Measurements from ENCODE around the gene ZNF580.

ZNF580 gene

DNA sequence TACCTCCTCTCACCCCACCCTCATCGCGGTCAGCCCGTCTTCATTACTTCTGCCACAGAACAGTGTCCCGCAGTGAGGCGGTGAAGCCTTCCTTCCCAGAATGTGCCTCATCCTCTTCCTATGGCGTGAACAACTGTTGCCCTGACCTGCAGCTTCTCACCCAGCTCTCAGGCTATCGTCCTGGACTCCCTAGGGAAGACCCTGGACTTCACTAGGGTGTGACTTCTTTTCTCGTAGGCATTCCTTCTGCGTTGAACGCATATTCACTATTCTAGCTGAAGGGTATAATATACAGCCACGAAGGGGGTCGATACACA is 34.4 kb upstream of the ZNF580 start:
- DNase-seq (ENCODE audit: low read depth), result no peak

GRCh38 chr19:55606817-55607216 is 34.0 kb upstream of the ZNF580 start:
- no peak for DNase-seq (ENCODE audit: low read depth)

DNA sequence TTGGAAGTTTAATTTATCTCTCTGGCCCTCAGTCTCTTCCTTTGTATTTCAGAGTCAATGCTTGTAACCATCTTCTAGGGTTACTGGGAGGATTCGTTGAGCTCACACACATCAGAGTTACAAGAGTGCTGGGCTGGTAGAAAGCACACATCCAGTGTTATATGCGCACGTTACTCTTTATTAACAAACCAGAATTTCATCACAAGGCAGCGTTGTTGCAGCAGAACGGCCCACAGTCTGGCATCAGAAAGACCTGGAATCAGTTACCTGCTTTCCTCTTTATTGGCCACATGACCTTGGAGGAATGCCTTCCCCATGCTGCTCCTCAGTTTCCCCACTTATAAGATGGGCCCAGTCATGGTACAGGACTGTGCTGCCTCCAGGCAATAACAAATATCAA is 31.5 kb upstream of the ZNF580 start:
- DNase-seq (ENCODE audit: low read depth), result no peak

GRCh38 chr19:55611300-55611982 is 29.4 kb upstream of the ZNF580 start:
- no peak for DNase-seq (ENCODE audit: low read depth)

- DNase-seq (ENCODE audit: low read depth), result no peak
These were observed 28.7 kb upstream of the ZNF580 start for GRCh38 chr19:55611983-55612645.

DNA sequence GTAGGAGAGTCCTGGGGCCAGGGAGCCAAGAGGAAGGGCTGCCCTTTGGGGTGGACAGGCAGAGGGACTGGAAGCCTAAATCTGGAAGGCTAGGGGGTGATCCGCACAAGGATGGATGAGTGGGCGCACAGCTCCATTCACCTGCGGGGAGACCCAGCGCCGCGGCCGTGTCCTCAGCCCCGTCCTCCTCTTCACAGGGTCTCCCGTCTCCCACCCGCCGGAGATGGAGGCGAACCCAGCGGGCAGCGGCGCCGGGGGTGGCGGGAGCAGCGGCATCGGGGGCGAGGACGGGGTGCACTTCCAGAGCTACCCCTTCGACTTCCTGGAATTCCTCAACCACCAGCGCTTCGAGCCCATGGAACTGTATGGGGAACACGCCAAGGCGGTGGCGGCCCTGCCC is 27.4 kb upstream of the ZNF580 start:
- DNase-seq (ENCODE audit: low read depth), result no peak

DNA sequence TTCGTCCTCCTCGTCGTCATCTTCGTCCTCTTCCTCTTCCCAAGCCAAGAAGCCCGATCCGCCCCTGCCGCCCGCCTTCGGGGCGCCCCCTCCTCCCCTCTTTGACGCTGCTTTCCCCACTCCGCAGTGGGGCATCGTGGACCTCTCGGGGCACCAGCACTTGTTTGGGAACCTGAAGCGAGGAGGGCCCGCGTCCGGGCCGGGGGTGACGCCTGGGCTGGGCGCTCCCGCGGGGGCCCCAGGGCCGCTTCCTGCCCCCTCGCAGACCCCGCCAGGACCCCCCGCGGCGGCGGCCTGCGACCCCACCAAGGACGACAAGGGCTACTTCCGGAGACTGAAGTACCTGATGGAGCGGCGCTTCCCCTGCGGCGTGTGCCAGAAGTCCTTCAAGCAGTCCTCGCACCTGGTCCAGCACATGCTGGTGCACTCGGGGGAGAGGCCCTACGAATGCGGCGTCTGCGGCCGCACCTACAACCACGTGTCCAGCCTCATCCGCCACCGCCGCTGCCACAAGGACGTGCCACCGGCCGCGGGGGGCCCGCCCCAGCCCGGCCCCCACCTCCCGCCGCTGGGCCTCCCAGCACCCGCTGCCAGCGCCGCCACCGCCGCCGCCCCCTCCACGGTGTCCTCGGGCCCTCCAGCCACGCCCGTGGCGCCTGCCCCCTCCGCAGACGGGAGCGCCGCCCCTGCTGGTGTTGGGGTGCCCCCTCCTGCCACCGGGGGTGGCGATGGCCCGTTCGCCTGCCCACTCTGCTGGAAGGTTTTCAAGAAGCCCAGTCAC is 26.7 kb upstream of the ZNF580 start:
- no peak for DNase-seq (ENCODE audit: low read depth)

GRCh38 chr19:55614711-55615542 is 25.9 kb upstream of the ZNF580 start:
- DNase-seq (ENCODE audit: low read depth), result no peak

- DNase-seq (ENCODE audit: low read depth), result no peak
These were observed 25.0 kb upstream of the ZNF580 start for GRCh38 chr19:55615543-55616394.

GRCh38 chr19:55616395-55616875 is 24.4 kb upstream of the ZNF580 start:
- no peak for DNase-seq (ENCODE audit: low read depth)

GRCh38 chr19:55617426-55617825 is 23.4 kb upstream of the ZNF580 start:
- DNase-seq (ENCODE audit: low read depth), result no peak

GRCh38 chr19:55618426-55618825 is 22.4 kb upstream of the ZNF580 start:
- no peak for DNase-seq (ENCODE audit: low read depth)

- no peak for DNase-seq (ENCODE audit: low read depth)
These were observed 21.5 kb upstream of the ZNF580 start for GRCh38 chr19:55619286-55619685.

GRCh38 chr19:55620410-55621204 is 20.2 kb upstream of the ZNF580 start:
- DNase-seq (ENCODE audit: low read depth), result no peak

- DNase-seq (ENCODE audit: low read depth), result no peak
These were observed 19.6 kb upstream of the ZNF580 start for GRCh38 chr19:55621205-55621672.

DNA sequence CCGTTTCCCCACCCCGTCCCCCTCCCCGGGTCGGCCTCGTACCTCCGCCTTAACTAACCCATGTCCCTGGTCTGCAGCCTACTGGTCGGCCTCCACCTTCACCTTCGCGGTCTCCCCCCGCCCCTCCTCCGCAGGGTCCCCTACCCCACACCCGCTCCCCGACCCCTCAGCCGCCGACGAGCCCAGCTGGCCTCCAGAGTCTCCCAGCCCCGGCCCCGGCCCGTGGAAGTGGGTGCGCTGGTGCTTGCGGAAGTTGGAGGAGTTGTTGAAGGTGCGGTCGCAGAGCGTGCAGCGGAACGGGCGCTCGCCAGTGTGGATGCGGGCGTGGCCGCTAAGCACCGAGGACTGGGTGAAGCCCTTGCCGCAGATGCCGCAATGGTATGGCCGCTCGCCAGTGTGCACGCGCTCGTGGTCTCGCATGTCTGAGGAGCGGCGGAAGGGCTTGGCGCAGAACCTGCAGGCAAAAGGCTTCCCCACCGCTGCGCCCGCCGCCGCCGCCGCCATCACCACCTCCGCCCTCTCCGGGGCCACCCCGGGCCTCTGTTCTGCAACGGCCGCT is 19.1 kb upstream of the ZNF580 start:
- no peak for DNase-seq (ENCODE audit: low read depth)

DNA sequence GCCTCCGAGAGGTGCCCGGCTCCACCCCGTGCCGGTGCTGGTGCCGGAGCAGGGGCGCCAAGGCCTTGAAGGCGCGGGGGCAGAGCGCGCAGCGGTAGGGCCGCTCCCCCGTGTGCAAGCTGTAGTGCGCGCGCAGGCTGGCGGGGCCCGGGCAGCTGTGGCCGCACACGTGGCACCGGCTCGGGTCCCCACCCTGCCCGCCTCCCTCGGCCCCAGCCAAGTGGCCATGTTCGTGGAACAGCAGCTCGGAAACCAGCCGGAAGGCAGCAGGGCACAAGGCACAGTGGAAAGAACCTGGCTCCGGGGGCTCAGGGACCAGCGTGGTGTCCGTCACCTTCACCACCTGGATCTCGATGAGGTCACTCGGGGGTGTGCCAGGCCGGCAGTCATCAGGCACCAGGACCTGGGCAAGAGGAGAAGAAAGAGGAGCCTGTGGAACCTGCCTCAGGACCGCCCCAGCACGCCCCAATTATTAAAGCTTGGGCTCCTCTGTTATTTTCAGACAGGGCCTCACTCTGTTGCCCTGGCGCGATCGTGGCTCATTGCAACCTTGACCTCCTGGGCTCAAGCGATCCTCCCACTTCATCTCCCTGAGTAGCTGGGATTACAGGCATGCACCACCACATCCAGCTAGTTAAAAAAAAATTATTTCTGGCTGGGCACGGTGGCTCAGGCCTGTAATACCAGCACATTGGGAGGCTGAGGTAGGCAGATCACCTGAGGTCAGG is 18.4 kb upstream of the ZNF580 start:
- DNase-seq (ENCODE audit: low read depth), result no peak

DNA sequence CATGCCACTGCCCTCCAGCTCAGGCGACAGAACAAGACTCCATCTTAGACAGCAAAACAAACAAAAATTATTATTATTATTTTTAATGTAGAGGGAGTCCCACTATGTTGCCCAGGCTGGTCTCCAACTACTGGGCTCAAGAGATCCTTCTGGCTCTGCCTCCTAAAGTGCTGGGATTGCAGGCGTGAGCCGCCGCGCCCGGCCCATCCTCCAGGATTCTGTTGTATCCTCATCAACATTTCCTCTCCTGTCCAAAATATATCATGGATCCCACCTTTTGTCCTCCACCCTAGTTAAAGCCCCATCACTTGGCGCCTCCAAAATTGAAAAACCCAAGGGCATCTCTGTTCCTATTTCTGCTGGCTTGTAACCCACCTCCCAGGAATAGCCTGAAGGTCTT is 17.7 kb upstream of the ZNF580 start:
- no peak for DNase-seq (ENCODE audit: low read depth)

GRCh38 chr19:55623561-55623960 is 17.2 kb upstream of the ZNF580 start:
- no peak for DNase-seq (ENCODE audit: low read depth)
